H1 (cell line): ENCODE results near the gene DDI1. TPM values are rescaled to one million over a fixed set of nuclear protein-coding genes. Genes with fewer than 3 reads are reported as not detected.

Source experiments
- CTCF ChIA-PET: fragments of 300-600 bp; sonication (Branson Sonifier 250); formaldehyde crosslinking; loops from one replicate; lab custom pipeline; 2021; ENCODE audit not compliant: partially characterized antibody; lab: Charles Lee
- POLR2A ChIA-PET: fragments of 300-600 bp; sonication (Branson Sonifier 250); formaldehyde crosslinking; loops from one replicate; lab custom pipeline; 2021; ENCODE audit warnings: inconsistent platforms; ENCODE audit not compliant: partially characterized antibody; lab: Charles Lee
- DNase-seq, 2 experiments: peaks; one replicate each; pipeline versions ENCODE4 v3.0.0 to v3.0.0-alpha.2; 2010 to 2022; ENCODE audit warnings: low spot score in 2 of 2, low read depth in 1 of 2, mixed read lengths in 1 of 2
- FAIRE-seq: peaks from 2 replicates; lab custom pipeline; 2011; peaks lifted over from hg19 to GRCh38; lab: Jason Lieb, UNC
- H2AFZ ChIP-seq: 2 replicates; pipeline ENCODE4 v1.8.1; 2012; ENCODE audit warnings: low read length, inconsistent platforms
- H2AK5ac ChIP-seq: 2 replicates; pipeline ENCODE4 v1.6.1; 2013; ENCODE audit warnings: low read depth, low read length
- H2BK120ac ChIP-seq: replicated peaks from 2 replicates; pipeline ENCODE3; 2013; ENCODE audit warnings: low read depth, low read length, inconsistent platforms
- H2BK12ac ChIP-seq: 2 replicates; pipeline ENCODE4 v1.6.1; 2013; ENCODE audit warnings: low read depth, low read length
- H2BK15ac ChIP-seq: 2 replicates; pipeline ENCODE4 v1.6.1; 2013; ENCODE audit warnings: low read length
- H2BK20ac ChIP-seq: 2 replicates; pipeline ENCODE4 v1.6.1; 2013; ENCODE audit warnings: low read length
- H2BK5ac ChIP-seq: 2 replicates; pipeline ENCODE4 v1.6.1; 2013; ENCODE audit warnings: low read depth, low read length
- H3K14ac ChIP-seq: 2 replicates; pipeline ENCODE4 v1.6.1; 2013; ENCODE audit warnings: inconsistent platforms; ENCODE audit not compliant: insufficient read length
- H3K18ac ChIP-seq: 2 replicates; pipeline ENCODE4 v1.6.1; 2013; ENCODE audit warnings: low read length; ENCODE audit errors: extremely low read depth
- H3K23ac ChIP-seq: 2 replicates; pipeline ENCODE4 v1.6.1; 2013; ENCODE audit warnings: inconsistent platforms; ENCODE audit not compliant: insufficient read length
- H3K23me2 ChIP-seq: 2 replicates; pipeline ENCODE4 v1.6.1; 2013; ENCODE audit warnings: low read depth, low read length
- H3K27ac ChIP-seq: 2 replicates; pipeline ENCODE4 v1.6.1; 2011; ENCODE audit warnings: low read depth, low read length, inconsistent platforms
- H3K27me3 ChIP-seq, 4 experiments: replicated peaks in 1 of 4; 1 replicate in 1 of 4; 2 replicates in 3 of 4; pipeline versions ENCODE4 v1.6.1 to v1.8.1; 2011 to 2013; ENCODE audit warnings: low read length in 3 of 4, mild to moderate bottlenecking in 3 of 4, inconsistent platforms in 2 of 4, mixed read lengths in 2 of 4, moderate library complexity in 1 of 4; ENCODE audit not compliant: control insufficient read depth in 3 of 4, insufficient read depth in 3 of 4; ENCODE audit errors: extremely low read depth in 1 of 4
- H3K36me3 ChIP-seq, 4 experiments: 2 replicates each; pipeline versions ENCODE4 v1.6.1 to v1.8.1; 2011 to 2013; ENCODE audit warnings: mild to moderate bottlenecking in 4 of 4, low read length in 3 of 4, moderate library complexity in 2 of 4, control low read depth in 1 of 4, inconsistent platforms in 1 of 4; ENCODE audit not compliant: insufficient read depth in 4 of 4, control insufficient read depth in 2 of 4
- H3K4ac ChIP-seq: replicated peaks from 2 replicates; pipeline ENCODE3; 2013; ENCODE audit warnings: low read length, low read depth, mixed read lengths, inconsistent platforms; ENCODE audit not compliant: insufficient read length
- H3K4me1 ChIP-seq, 4 experiments: replicated peaks in 1 of 4; 1 replicate in 1 of 4; 2 replicates in 3 of 4; pipeline versions ENCODE4 v1.6.1 to v1.8.1; 2011 to 2013; ENCODE audit warnings: low read length in 3 of 4, inconsistent platforms in 2 of 4, mixed read lengths in 1 of 4; ENCODE audit not compliant: insufficient read depth in 4 of 4, control insufficient read depth in 3 of 4
- H3K4me2 ChIP-seq, 2 experiments: 2 replicates each; pipeline versions ENCODE4 v1.6.1 to v1.8.1; 2011 to 2013; ENCODE audit warnings: low read depth in 2 of 2, low read length in 2 of 2, control low read depth in 1 of 2, inconsistent platforms in 1 of 2, mild to moderate bottlenecking in 1 of 2; ENCODE audit not compliant: insufficient read depth in 1 of 2
- H3K4me3 ChIP-seq, 4 experiments: fragments of 200-600, 300-600 bp in 1 of 4; sonication (generic), shearing (Covaris generic), sonication (Bioruptor Twin) in 1 of 4; 2 replicates each; pipeline versions ENCODE4 v1.5.1 to v1.8.1; 2011 to 2016; ENCODE audit warnings: low read length in 4 of 4, low read depth in 3 of 4, control low read depth in 2 of 4, inconsistent platforms in 2 of 4, mild to moderate bottlenecking in 2 of 4, mixed read lengths in 1 of 4, moderate library complexity in 1 of 4; ENCODE audit not compliant: insufficient read depth in 2 of 4; ENCODE audit errors: extremely low read depth in 1 of 4
- H3K56ac ChIP-seq: replicated peaks from 2 replicates; pipeline ENCODE3; 2013; ENCODE audit warnings: low read depth, mild to moderate bottlenecking, mixed read lengths, low read length, inconsistent platforms; ENCODE audit not compliant: insufficient read length
- H3K79me1 ChIP-seq: 2 replicates; pipeline ENCODE4 v1.6.1; 2013; ENCODE audit warnings: low read depth, low read length, control low read depth
- H3K79me2 ChIP-seq, 2 experiments: 2 replicates each; pipeline versions ENCODE4 v1.6.1 to v1.8.1; 2012 to 2013; ENCODE audit warnings: low read length in 2 of 2, mild to moderate bottlenecking in 2 of 2, inconsistent platforms in 1 of 2; ENCODE audit not compliant: insufficient read depth in 2 of 2, control insufficient read depth in 1 of 2
- H3K9ac ChIP-seq, 4 experiments: replicated peaks in 1 of 4; 1 replicate in 1 of 4; 2 replicates in 3 of 4; pipeline versions ENCODE4 v1.6.1 to v1.8.1; 2011 to 2013; ENCODE audit warnings: low read depth in 3 of 4, low read length in 3 of 4, control low read depth in 2 of 4, mild to moderate bottlenecking in 2 of 4, moderate library complexity in 2 of 4, inconsistent platforms in 1 of 4; ENCODE audit errors: extremely low read depth in 1 of 4
- H3K9me3 ChIP-seq, 2 experiments: 2 replicates each; pipeline versions ENCODE4 v1.6.1 to v1.8.1; 2012 to 2013; ENCODE audit warnings: mild to moderate bottlenecking in 2 of 2, moderate library complexity in 2 of 2, control low read depth in 1 of 2, inconsistent platforms in 1 of 2, low read depth in 1 of 2, low read length in 1 of 2, mixed read lengths in 1 of 2; ENCODE audit not compliant: insufficient read depth in 2 of 2
- H4K20me1 ChIP-seq, 2 experiments: replicated peaks in 1 of 2; 2 replicates each; pipeline versions ENCODE3 to v1.8.1; 2011 to 2013; ENCODE audit warnings: inconsistent platforms in 2 of 2, low read length in 2 of 2, mild to moderate bottlenecking in 1 of 2; ENCODE audit not compliant: insufficient read depth in 2 of 2, control insufficient read depth in 1 of 2
- H4K5ac ChIP-seq: 2 replicates; pipeline ENCODE4 v1.6.1; 2013; ENCODE audit warnings: low read length, low read depth, mixed read lengths, inconsistent platforms; ENCODE audit not compliant: insufficient read length
- H4K8ac ChIP-seq: 2 replicates; pipeline ENCODE4 v1.8.0; 2013; ENCODE audit warnings: mild to moderate bottlenecking, moderate library complexity, low read length, inconsistent platforms; ENCODE audit not compliant: insufficient read depth; ENCODE audit errors: extremely low read depth
- H4K91ac ChIP-seq: replicated peaks from 2 replicates; pipeline ENCODE3; 2013; ENCODE audit warnings: low read length, mixed read lengths, inconsistent platforms; ENCODE audit not compliant: insufficient read length
- EP300 ChIP-seq, 2 experiments: IDR thresholded peaks; 1 replicate in 1 of 2; 2 replicates in 1 of 2; pipeline ENCODE4 v1.6.1; 2011 to 2012; ENCODE audit warnings: low read depth in 2 of 2, low read length in 2 of 2, mild to moderate bottlenecking in 2 of 2, borderline replicate concordance in 1 of 2, inconsistent platforms in 1 of 2, moderate library complexity in 1 of 2
- EZH2 ChIP-seq: fragments of 200-600 bp; sonication (generic); IDR thresholded peaks from 2 replicates; pipeline ENCODE4 v1.7.1; 2012; ENCODE audit warnings: low read depth, mild to moderate bottlenecking, moderate library complexity, low read length, inconsistent platforms; ENCODE audit not compliant: severe bottlenecking
- NANOG ChIP-seq: IDR thresholded peaks from 2 replicates; pipeline ENCODE4 v1.6.1; 2011; ENCODE audit warnings: low read length, low read depth, mild to moderate bottlenecking, inconsistent platforms; ENCODE audit not compliant: insufficient read depth, poor library complexity, severe bottlenecking
- POU5F1 ChIP-seq: IDR thresholded peaks from 2 replicates; pipeline ENCODE4 v1.6.1; 2011; ENCODE audit warnings: low read depth, mild to moderate bottlenecking, low read length, moderate library complexity
- WGBS, 2 experiments: shearing (Covaris generic) in 1 of 2; methylation state at CpG; one replicate each; pipeline versions ENCODE4 v1.1.6 to v1.1.7; 2013 to 2015; ENCODE audit warnings: low lambda C conversion rate in 2 of 2, mixed read lengths in 2 of 2, inconsistent platforms in 1 of 2, low coverage in 1 of 2, missing lambda C conversion rate in 1 of 2; ENCODE audit not compliant: insufficient replicate concordance in 2 of 2, insufficient coverage in 1 of 2, insufficient read length in 1 of 2; ENCODE audit errors: extremely low coverage in 1 of 2, missing lambda C conversion rate in 1 of 2; 5-methylcytosine and 5-hydroxymethylcytosine counted together
- polyA plus RNA-seq, 7 experiments: library from polyadenylated mRNA; depleted of rRNA in 3 of 7; stranded (reverse) in 5 of 7; unstranded in 2 of 7; fragments of >200 nt in 5 of 7; fragments of 200-250 nt in 2 of 7; gene quantifications; 1 replicate in 5 of 7; 2 replicates in 1 of 7; 4 replicates in 1 of 7; pipeline versions ENCODE4 v1.2.1 to v1.2.3, GENCODE V29; 2011 to 2013; ENCODE audit warnings: missing spikeins in 2 of 7, mixed read lengths in 2 of 7
- total RNA-seq: library from RNA; stranded (reverse); fragmentation: NEBNext Ultra II Directional; extraction: Animal tissue kit (Norgen Biotek cat#: 25700); gene quantifications from 2 replicates; pipeline ENCODE4 v1.2.1, GENCODE V29; 2021

Gene DDI1
- total and polyA plus RNA-seq, 2 of the 8 experiments (the other 6 are each of a cell fraction or from before 2014, with no cell fraction given), result not detected

- Histone ChIP-seq H2BK15ac (no peak overlapping the region), H2BK20ac (no peak overlapping the region), H3K36me3 (no peaks in the 10 kb centered on the region), H3K9me3 (no peaks in the 10 kb centered on the region), H3K79me2 (no peaks in the 10 kb centered on the region), H2BK5ac (no peak overlapping the region), H4K8ac (no peak overlapping the region), H3K4me3 (no peak overlapping the region), H3K27ac (no peak overlapping the region), H3K79me1 (no peaks in the 10 kb centered on the region), H4K20me1 (no peaks in the 10 kb centered on the region), H3K23ac (no peak overlapping the region), H3K56ac (no peak overlapping the region), H2BK12ac (no peak overlapping the region), H3K4me2 (no peak overlapping the region), H4K5ac (no peak overlapping the region), H3K18ac (no peak overlapping the region), H3K4ac (no peak overlapping the region), H3K9ac (no peak overlapping the region), H3K27me3 (no peaks in the 10 kb centered on the region), H3K23me2 (no peaks in the 10 kb centered on the region), H2BK120ac (no peak overlapping the region), H3K14ac (no peak overlapping the region), H2AFZ (no peak overlapping the region), H2AK5ac (no peak overlapping the region), H3K4me1 (0 out of 7 replicates have a peak, but pooled peaks cover 0 to 1% (median 0%) of the 10 kb centered on the region in 4 experiments), H4K91ac (no peak overlapping the region)
- DNase-seq (no peak), FAIRE-seq (no peak)
- 81% methylated on average over 1 of the region's 1 CpG; no CpG with 5 or more reads in 1 of the 2 experiments for WGBS, 2 experiments
- CTCF ChIA-PET, result no interaction called here
- POLR2A ChIA-PET, result no interaction called here
- TF ChIP-seq EP300 (IDR thresholded peaks at IDR 0.05; ENCODE audit: borderline replicate concordance in 1 of 2, low read depth in 2 of 2, low read length in 2 of 2) (no peak), NANOG (no peak), POU5F1 (no peak), EZH2 (no peak)
Measured at GRCh38 chr11:104055596-104055995, 19.2 kb downstream of the DDI1 start.
